GM12892 (cell line): ENCODE results near the gene ARHGAP21.

ENCODE experiments used
- POLR2A ChIP-seq: IDR thresholded peaks from 2 replicates; pipeline ENCODE4 v1.6.1; 2011; ENCODE audit warnings: low read depth, low read length, control low read depth
- POLR2AphosphoS5 ChIP-seq: IDR thresholded peaks from 2 replicates; pipeline ENCODE4 v1.6.1; 2011; ENCODE audit warnings: low read depth, low read length, control low read depth
- TAF1 ChIP-seq: IDR thresholded peaks from 2 replicates; pipeline ENCODE4 v1.6.1; 2011; ENCODE audit warnings: low read depth, mild to moderate bottlenecking, control low read depth, low read length, borderline replicate concordance

DNA sequence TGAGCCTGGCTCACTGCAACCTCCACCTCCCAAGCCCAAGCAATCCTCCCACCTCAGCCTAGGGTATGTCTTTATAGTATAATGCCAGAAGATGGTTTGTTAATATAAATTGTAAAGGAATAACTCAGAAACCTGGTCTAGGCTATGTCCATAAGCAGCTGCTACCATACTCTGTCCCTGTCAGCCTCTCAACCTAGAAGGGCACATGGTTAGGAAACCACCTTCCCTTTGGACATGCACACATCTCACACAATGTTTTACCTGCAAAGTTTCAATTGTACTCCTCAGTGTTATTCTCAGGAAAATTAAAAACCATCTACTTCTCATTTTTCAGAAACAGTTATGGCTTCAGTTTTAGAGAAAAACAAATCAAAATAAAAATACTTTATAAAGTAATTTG lies 40.1 kb downstream of the ARHGAP21 start:
- no peak for TF ChIP-seq POLR2A
- TF ChIP-seq POLR2AphosphoS5: no peak
- no peak for TF ChIP-seq TAF1
